DMS53 treated with DMSO at 0.1 percent for 48 hours (cell line): ENCODE measurements around the gene DDIT3.
"Not testable (repeated sequence)": the region's sequence is repeated elsewhere in the genome, so short reads cannot be mapped to it uniquely, and the experiment has no call there.

Experiments used
- DNase-seq: peaks from one replicate; lab custom pipeline; 2025; ENCODE audit not compliant: unreplicated experiment; lab: John Stamatoyannopoulos, UW

The DDIT3 gene

DNA sequence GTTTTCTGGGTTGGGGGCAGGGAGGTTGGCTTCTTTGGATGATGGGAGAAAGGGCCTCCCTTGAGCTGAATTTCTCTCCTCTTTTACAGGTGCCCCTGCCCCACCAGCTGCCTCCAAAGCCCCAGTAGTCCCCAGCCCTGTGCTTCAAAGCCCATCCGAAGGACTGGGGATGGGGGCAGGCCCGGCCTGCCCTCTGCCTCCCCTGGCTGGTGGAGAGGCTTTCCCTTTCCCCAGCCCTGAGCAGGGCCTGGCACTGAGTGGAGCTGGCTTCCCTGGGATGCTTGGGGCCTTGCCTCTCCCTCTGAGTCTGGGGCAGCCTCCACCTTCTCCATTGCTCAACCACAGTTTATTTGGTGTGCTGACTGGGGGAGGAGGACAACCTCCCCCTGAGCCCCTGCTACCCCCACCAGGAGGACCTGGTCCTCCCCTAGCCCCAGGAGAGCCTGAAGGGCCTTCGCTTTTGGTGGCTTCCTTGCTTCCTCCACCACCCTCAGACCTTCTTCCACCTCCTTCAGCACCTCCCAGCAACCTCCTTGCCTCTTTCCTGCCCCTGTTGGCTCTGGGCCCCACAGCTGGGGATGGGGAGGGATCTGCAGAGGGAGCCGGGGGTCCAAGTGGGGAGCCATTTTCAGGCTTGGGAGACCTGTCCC, 6.3 kb upstream of the DDIT3 start:
- no peak for DNase-seq

DNA sequence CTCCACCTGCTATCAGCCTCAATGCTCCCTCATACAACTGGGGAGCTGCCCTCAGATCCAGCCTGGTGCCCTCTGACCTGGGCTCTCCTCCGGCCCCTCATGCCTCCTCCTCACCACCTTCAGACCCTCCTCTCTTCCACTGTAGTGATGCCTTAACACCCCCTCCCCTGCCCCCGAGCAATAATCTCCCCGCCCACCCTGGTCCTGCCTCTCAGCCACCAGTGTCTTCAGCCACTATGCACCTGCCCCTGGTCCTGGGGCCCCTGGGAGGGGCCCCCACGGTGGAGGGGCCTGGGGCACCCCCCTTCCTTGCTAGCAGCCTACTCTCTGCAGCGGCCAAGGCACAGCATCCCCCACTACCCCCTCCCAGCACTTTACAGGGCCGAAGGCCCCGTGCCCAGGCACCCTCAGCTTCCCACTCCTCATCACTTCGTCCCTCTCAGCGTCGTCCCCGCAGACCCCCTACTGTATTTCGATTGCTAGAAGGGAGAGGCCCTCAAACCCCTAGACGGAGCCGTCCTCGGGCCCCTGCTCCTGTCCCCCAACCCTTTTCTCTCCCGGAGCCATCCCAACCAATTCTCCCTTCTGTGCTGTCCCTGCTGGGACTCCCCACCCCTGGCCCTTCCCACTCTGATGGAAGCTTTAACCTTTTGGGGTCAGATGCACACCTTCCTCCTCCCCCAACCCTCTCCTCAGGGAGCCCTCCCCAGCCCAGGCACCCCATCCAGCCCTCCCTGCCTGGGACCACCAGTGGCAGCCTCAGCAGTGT, 5.5 kb upstream of the DDIT3 start:
- no peak for DNase-seq

- DNase-seq = no peak
Observed at GRCh38 chr12:57524814-57525614, 4.7 kb upstream of the DDIT3 start.

DNA sequence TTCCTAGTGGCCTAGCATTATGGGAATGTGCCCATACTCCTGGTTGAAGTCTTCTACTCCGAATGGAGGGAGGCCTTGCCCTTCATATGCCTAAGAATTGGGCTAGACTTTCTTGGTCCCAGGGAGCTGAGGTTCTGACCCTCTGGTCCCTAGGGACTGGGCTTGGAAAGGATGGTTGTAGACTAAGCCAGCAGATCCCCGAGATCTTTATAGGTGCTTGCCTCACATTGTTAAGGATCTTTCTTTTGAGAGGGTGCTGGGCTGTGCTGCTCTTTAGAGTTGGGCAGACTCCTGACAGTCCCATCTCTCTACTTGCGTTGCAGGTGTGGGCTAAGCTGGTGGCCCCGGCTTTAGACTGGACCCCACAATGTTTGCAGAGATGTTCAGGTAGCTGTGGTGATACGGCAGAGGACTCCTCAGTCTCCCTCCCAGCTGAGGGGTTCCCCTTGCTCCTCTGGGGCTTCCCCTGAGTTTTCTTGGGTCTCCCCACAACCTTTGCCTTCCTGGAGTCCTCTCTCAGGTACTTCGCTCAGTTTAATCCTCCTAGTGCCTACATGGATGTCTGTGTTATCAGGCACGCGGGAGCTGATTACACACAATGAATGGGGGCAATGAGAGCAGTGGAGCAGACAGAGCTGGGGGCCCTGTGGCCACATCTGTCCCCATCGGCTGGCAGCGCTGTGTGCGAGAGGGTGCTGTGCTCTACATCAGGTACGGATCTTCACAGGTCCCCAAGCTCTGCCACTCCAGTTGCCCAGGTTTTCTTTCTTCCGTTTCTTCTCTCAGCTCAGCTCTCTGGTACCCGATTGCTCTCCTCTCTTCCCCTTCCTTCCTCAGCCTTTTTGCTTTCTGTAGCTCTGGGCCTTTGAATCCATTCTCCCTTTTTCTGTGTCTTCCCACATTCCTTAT, 3.6 kb upstream of the DDIT3 start:
- DNase-seq = no peak

DNA sequence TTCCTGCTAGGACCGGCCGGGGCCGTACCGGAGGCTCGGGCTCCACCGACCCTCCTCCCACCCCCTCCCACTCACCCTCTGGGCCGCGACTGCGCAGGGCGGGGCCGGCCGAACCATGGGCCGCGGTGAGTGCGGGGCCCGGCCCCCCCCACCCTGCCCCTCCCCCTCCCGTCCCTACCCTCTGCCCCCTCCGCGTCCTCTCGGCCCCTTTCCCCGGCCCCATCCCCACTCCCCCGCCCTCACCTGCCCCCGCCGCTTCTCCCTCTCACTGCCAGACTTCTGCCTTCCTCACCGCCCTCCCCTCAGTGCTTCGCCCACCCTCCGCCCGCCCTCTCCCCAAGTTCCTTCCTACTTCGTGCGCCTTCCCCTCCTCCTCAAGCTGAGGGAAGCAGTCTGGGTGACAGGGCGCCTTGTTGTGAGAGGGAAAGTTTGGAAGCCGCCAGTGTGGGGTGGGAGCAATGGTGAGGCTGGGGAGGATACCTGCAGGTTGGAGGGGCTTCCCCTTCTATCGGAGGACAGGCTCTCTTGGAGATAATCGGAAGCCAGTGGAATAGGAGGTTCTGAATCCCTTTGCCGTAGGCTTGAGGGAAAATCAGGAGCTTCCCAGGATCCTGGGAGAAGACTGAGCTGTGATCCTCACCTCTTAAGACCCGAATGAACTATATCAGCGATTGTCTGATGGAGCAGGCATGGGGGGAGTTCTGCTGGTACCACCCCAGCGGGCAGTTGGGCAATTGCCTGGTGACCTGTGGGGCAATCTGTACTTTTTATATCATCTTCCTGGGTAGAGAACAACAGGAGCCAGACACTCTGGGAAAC, 2.8 kb upstream of the DDIT3 start:
- DNase-seq = no peak

- peak; percentile 95 for DNase-seq
Observed at GRCh38 chr12:57522011-57522886, 1.9 kb upstream of the DDIT3 start, which contains the start of gene MBD6. Gene MBD6, plus strand, starts transcription at chr12:57522824. Its CDS starts 1,480 bp downstream, at chr12:57524304.

DNA sequence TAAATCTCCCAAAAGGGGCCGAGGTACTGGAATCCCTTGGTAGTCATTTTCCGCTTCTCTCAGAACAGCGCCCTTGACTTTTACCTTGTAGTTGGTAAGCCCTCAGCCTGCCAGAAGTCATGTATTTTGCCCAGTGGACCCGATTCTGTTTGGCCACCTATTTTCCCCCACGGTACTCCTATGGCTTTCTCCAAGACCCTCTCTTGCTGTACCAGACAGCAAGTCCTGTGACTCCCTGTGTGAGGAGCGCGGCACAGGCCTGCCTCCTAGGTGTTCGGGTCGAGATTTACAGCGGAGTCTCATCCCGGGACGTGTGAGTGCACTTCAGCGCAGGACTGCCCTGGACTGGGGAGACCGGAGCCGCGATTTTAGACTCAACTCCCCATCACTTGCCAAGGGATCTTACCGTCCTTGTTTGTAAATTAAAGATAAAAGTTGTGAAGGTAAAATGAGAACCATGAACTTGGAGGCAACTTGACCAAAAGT, 1.3 kb upstream of the DDIT3 start:
- DNase-seq = no peak

- peak; percentile 41 for DNase-seq
Observed at GRCh38 chr12:57519796-57520052, 590 bp downstream of the DDIT3 start.

- DNase-seq = no peak
Observed at GRCh38 chr12:57518920-57519795, 1.2 kb downstream of the DDIT3 start.

DNA sequence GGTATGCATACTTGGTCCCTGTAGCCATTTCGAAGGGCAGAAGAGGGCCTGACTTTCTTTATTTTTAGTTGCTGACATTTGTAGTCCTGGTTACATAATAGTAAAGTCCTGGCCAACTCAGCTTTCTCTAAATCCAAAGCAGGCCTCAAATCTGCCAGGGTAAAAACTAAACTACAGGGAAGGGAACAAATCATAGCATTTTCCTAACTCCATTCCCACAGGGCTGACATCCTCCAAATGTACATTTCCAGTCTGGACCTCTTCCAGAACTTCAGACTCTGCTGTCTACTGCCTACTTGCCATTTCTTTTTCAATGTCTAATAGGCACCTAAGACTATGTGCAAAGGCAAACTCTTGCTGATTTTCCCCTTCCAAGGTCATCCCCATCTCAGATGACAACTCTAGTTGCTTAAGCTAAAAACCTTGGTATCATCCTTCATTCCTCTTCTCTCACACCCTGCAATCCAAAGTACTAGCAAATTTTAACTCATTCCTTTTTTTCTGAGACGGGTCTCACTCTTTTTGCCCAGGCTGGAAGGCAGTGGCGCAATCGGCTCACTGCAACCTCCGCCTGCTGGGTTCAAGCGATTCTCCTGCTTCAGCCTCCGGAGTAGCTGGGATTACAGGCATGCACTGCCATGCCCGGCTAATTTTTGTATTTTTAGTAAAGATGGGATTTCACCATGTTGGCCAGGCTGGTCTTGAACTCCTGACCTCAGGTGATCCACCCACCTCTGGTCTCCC, 2.0 kb downstream of the DDIT3 start:
- no peak for DNase-seq

DNA sequence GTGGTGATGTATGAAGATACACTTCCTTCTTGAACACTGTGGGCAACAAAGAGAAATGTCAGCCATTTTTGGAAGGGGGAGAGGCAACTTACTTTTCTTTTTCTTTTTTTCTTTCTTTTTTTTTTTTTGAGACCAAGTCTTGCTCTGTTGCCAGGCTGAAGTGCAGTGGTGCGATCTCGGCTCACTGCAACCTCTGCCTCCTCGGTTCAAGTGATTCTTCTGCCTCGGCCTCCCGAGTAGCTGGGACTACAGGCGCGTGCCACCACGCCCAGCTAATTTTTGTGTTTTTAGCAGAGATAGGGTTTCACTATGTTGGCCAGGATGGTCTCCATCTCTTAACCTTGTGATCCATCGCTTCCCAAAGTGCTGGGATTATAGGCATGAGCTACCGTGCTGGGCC, 2.6 kb downstream of the DDIT3 start:
- DNase-seq = not testable (repeated sequence)

DNA sequence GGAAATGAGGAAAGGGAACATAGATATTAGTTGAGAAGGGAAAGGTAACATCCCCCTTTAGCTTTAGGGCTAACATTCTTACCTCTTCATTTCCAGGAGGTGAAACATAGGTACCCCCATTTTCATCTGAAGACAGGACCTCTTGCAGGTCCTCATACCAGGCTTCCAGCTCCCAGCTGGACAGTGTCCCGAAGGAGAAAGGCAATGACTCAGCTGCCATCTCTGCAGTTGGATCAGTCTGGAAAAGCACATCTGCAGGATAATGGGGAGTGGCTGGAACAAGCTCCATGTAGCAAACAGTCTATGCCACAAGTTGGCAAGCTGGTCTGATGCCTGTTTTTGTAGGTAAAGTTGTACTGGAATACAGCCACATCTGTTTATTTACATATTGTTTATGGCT, 3.1 kb downstream of the DDIT3 start:
- no peak for DNase-seq

DNA sequence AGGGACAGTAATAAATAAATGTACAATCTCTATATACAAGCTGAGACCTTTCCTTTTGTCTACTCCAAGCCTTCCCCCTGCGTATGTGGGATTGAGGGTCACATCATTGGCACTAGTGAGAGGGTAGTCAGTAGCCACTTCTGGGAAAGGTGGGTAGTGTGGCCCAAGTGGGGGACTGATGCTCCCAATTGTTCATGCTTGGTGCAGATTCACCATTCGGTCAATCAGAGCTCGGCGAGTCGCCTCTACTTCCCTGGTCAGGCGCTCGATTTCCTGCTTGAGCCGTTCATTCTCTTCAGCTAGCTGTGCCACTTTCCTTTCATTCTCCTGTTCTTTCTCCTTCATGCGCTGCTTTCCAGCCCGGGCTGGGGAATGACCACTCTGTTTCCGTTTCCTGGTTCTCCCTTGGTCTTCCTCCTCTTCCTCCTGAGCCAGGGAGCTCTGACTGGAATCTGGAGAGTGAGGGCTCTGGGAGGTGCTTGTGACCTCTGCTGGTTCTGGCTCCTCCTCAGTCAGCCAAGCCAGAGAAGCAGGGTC, 3.6 kb downstream of the DDIT3 start:
- DNase-seq = no peak

DNA sequence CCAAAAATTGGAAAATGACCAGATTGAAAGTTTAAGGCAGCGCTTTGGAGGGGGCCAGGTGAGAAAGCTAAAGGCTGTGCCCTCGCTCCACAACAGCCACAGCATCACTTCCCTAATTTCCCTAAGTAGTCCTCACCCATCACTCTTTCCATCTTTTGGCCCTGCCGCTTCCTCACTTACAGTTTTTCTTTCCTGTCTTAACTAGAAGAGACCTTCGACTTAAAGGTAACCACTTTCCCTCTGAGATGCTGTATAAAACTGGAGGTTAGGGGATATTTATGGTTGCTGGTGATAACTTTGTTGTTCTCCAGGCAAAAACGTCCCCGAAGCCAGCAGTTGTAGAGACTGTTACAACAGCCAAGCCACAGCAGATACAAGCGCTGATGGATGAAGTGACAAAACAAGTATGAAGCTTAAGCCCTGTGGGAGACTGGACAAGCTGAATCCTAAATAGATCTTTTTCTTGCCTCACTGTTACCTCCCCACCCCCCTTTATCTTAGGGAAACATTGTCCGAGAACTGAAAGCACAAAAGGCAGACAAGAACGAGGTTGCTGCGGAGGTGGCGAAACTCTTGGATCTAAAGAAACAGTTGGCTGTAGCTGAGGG, 4.3 kb downstream of the DDIT3 start:
- no peak for DNase-seq

DNA sequence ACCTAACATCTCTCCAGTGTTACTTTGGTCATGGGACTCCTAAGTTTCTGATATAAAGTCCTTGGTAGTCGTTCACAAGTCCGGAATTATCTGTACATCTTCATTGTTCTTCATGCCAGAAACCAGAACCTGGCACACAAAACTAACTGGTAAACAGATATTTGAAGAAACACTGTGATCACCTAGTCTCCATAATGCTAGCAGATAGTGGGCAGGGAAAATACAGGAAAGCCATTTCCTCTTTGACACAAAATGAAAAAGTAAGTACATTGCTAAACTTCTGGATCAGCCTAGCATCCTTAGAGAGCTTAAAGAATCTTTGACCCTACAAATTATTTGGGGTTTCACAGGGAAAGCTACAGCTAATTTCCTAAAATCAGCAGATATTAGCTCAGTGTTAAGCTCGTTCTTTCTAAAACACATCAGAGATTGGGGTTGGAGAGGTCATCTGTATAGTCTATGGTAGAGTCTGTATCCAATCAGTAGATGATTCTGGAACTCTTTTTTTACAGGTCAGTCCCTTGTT, 4.8 kb downstream of the DDIT3 start:
- DNase-seq = no peak

DNA sequence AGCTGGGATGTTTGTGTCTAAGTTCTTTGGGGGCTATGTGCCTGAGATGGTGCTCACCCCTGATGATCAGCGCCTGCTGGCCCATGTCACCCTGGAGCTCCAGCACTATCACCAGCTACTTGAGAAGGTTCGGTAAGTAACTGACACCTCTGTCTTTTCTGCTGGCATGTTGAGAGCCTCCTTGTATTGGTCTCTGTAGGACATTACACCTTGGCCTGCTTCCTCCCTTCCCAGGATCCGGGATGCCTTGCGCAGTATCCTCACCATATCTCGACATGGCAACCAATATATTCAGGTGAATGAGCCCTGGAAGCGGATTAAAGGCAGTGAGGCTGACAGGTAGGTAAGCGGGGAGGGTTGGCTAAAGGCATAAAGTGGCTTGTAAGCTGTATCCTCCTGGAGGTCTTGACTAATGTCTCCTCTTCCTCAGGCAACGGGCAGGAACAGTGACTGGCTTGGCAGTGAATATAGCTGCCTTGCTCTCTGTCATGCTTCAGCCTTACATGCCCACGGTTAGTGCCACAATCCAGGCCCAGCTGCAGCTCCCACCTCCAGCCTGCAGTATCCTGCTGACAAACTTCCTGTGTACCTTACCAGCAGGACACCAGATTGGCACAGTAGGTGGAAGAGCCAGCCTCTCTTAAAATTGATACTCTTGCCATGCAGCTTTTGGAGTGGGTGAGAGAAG, 5.5 kb downstream of the DDIT3 start:
- DNase-seq = no peak
